NT2/D1 (cell line): Measurements from ENCODE around the gene VSNL1.

Experiments used
- SUZ12 ChIP-seq: IDR thresholded peaks from 2 replicates; pipeline ENCODE4 v1.6.1; 2011; ENCODE audit not compliant: insufficient read length, insufficient read depth; ENCODE audit errors: extremely low read depth
- YY1 ChIP-seq: IDR thresholded peaks from 2 replicates; pipeline ENCODE4 v1.6.1; 2011; ENCODE audit not compliant: insufficient read length, insufficient read depth
- ZNF274 ChIP-seq: IDR thresholded peaks from 2 replicates; pipeline ENCODE4 v1.6.1; 2011; ENCODE audit warnings: mild to moderate bottlenecking, low read depth, low read length

DNA sequence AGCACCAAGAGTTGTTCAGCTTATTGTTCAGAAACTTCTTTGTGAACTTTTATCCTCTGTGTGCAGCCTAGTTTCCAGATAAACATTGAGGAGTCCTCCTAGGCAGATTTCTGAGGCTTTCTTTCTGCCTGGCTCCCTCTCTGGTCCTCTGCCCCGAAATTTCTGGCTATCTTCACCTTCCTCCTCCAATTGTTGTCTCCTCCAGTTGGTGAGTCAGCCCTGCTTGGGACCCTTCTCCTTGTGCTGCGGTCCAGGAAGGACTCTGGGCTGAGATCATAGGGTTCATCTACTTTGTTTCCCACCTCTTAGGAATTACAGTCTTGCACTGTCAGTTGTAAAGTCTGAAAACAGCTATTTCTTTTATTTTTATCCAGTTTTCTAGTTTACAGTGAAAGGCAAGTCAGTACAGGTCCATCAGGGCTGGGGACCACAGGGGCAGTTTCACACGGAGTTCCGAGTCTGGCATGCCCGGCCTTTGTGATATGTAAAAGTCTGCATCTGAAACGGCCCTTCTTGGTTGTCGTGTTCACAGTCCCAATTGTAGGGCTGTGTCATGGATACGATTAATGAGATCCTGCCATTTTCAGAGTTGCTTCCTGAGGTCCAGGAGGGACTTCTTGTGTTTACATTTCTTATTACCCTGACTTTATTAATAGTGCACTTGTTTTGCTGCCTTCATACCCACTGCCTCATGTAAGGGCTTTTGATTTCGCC is 112.3 kb downstream of the VSNL1 start:
- TF ChIP-seq YY1 (no peak), ZNF274 (no peak), SUZ12 (no peak)
